Fibroblast of lung (primary cell): Measurements from ENCODE around the gene FALEC. TPM values are rescaled to one million over a fixed set of nuclear protein-coding genes. Genes with fewer than 3 reads are reported as not detected.

Experiments
- DNase-seq, 2 donors: peaks; one replicate each; pipeline versions ENCODE4 v3.0.0 to v3.0.0-alpha.2; 2010; ENCODE audit warnings: low read depth in 2 of 2
- H2AFZ ChIP-seq: 2 replicates; pipeline ENCODE4 v1.5.1; 2012; ENCODE audit warnings: low read length, control low read depth, inconsistent platforms
- H3K27ac ChIP-seq: 2 replicates; pipeline ENCODE4 v1.5.1; 2011; ENCODE audit warnings: low read length, control low read depth; ENCODE audit not compliant: insufficient read depth
- H3K27me3 ChIP-seq: 2 replicates; pipeline ENCODE4 v1.5.1; 2011; ENCODE audit warnings: mild to moderate bottlenecking, low read length; ENCODE audit not compliant: control insufficient read depth, insufficient read depth
- H3K36me3 ChIP-seq: 2 replicates; pipeline ENCODE4 v1.5.1; 2011; ENCODE audit warnings: low read length; ENCODE audit not compliant: control insufficient read depth, insufficient read depth
- H3K4me1 ChIP-seq: 2 replicates; pipeline ENCODE4 v1.5.1; 2011; ENCODE audit warnings: low read length; ENCODE audit not compliant: control insufficient read depth, insufficient read depth; ENCODE audit errors: extremely low read depth
- H3K4me2 ChIP-seq: 2 replicates; pipeline ENCODE4 v1.5.1; 2011; ENCODE audit warnings: low read length, control low read depth; ENCODE audit not compliant: insufficient read depth; ENCODE audit errors: extremely low read depth
- H3K4me3 ChIP-seq, 4 experiments: fragments of 200-600 bp in 1 of 4; sonication (generic) in 1 of 4; replicated peaks in 1 of 4; 2 replicates each; pipeline ENCODE4 v1.5.1; 2011 to 2016; ENCODE audit warnings: low read length in 4 of 4, low read depth in 3 of 4, mild to moderate bottlenecking in 3 of 4, control low read depth in 2 of 4, inconsistent platforms in 1 of 4, mixed read lengths in 1 of 4; ENCODE audit not compliant: insufficient read depth in 1 of 4; ENCODE audit errors: control extremely low read depth in 1 of 4
- H3K79me2 ChIP-seq: 2 replicates; pipeline ENCODE4 v1.5.1; 2012; ENCODE audit warnings: mild to moderate bottlenecking, low read length, inconsistent platforms; ENCODE audit not compliant: control insufficient read depth, insufficient read depth
- H3K9ac ChIP-seq: 2 replicates; pipeline ENCODE4 v1.5.1; 2011; ENCODE audit warnings: mild to moderate bottlenecking, low read length, control low read depth; ENCODE audit not compliant: insufficient read depth
- H3K9me3 ChIP-seq: 2 replicates; pipeline ENCODE4 v1.5.1; 2012; ENCODE audit warnings: low read depth, low read length; ENCODE audit not compliant: control insufficient read depth, insufficient read depth
- H4K20me1 ChIP-seq: 2 replicates; pipeline ENCODE4 v1.5.1; 2011; ENCODE audit warnings: low read length; ENCODE audit not compliant: control insufficient read depth, insufficient read depth; ENCODE audit errors: extremely low read depth
- CTCF ChIP-seq, 2 donors: IDR thresholded peaks in 1 of 2; conservative IDR thresholded peaks in 1 of 2; 1 replicate in 1 of 2; 2 replicates in 1 of 2; pipeline ENCODE4 v1.5.1; 2011 to 2012; ENCODE audit warnings: low read length in 2 of 2, control low read depth in 1 of 2, inconsistent platforms in 1 of 2, low read depth in 1 of 2, mild to moderate bottlenecking in 1 of 2
- EZH2 ChIP-seq: IDR thresholded peaks from 2 replicates; pipeline ENCODE4 v1.5.1; 2012; ENCODE audit warnings: low read length, control low read depth, mild to moderate bottlenecking; ENCODE audit errors: missing control alignments
- polyA plus RNA-seq, 2 donors: library from polyadenylated mRNA; depleted of rRNA in 1 of 2; stranded (reverse) in 1 of 2; unstranded in 1 of 2; fragments of >200 nt; gene quantifications; 2 replicates each; pipeline ENCODE4 v1.2.1, GENCODE V29; 2011 to 2012; ENCODE audit warnings: missing spikeins in 1 of 2
- total RNA-seq: library from RNA; depleted of rRNA; stranded (reverse); fragments of >200 nt; gene quantifications from 2 replicates; pipeline ENCODE4 v1.2.1, GENCODE V29; 2014

FALEC gene
- total and polyA plus RNA-seq, 2 donors (not counting 1 experiment from before 2014, with no cell fraction given), result 0.83 TPM; not detected in 1

DNA sequence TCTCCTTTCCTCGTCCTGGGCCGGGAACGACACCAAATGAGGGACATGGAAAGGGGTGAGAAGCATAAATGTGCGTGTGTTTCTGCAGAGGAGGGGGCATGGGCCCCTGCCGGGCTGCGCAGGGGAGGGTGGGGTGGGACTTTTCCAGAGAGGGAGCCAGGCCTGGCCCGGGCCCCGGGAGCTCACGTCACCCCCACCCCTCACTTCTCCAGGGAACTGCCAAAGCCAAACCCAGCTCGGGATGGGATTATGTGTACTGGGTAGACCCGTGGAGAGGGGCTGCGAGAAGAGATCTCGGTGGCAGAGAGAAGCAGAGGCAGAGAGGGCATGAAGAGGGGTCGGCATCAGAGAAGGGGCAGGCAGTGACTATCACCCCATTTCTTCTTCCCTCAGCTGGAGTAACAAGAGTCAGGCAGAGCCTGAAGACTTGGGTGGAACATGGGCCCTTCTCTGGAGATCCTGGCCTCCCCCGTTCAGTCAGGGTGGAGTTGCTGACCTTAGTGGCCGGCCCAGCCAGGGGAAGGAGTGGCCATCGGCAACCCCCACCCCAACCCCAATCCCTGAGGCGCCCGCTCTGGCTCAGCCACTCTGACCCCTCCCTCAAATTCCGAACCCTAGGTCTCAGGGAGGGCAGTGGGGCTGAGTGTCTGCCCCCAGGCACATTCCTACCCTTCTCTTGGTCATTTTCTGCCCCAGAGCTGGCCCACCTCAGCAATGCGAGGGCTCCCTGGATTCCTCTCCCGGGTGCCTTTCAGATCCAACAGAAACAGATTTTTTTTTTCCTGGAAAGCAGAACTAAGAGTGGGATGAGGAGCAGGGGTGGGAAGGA lies 34.9 kb downstream of the FALEC start:
- H3K9ac ChIP-seq, result no peak overlapping the region
- H3K27me3 ChIP-seq, result no peaks in the 10 kb centered on the region
- H4K20me1 ChIP-seq, result no peaks in the 10 kb centered on the region
- DNase-seq, result peak in 1 of 2 donors; percentile 52
- peak overlapping the region; percentile 38 to 77 (median 60) for H3K4me3 ChIP-seq
- H2AFZ ChIP-seq, result no peak overlapping the region
- H3K27ac ChIP-seq, result peak overlapping the region; percentile 56
- H3K4me1 ChIP-seq, result peaks cover 14% of the 10 kb centered on the region
- H3K4me2 ChIP-seq, result peak overlapping the region; percentile 87
- no peaks in the 10 kb centered on the region for H3K9me3 ChIP-seq
- TF ChIP-seq CTCF (conservative IDR thresholded peaks at IDR 0.05 in 1 of 2, IDR thresholded peaks at IDR 0.05 in 1 of 2; ENCODE audit: low read depth in 1 of 2, low read length in 2 of 2) (no peak), EZH2 (no peak)
- H3K36me3 ChIP-seq, result peaks cover 3% of the 10 kb centered on the region
- no peaks in the 10 kb centered on the region for H3K79me2 ChIP-seq

DNA sequence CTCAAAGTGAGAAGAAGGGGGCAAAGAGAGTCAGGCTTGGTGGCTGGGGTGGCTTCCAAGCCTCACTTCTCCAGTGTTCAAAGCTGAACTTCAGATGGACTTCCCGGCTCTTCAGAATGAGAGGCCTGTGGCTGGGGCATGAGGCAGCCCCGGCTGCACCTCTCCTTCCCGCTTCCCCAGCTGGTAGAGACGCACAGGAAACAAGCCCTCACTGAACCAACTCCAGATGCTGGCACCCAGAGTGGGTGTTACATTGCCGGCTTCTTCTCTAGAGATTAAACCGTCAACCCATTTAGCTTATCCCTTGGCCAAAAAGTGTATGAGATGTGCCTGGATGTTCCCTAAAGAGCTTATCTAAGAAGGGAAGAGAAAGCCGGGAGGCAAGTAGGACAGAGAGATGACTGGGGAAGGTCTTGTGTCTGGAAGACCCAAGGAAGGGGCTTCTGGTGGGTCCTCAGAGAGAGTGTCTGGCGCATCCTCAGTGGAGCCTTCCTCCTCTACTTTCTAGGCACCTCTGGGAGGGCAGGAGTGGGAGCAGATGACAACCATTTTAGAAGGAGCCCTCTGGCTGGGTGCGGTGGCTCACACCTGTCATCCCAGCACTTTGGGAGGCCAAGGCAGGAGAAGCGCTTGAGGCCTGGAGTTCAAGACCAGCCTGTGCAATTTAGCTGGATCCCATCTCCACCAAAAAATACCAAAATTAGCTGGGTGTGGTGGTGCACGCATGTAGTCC lies 35.7 kb downstream of the FALEC start:
- TF ChIP-seq CTCF (conservative IDR thresholded peaks at IDR 0.05 in 1 of 2, IDR thresholded peaks at IDR 0.05 in 1 of 2; ENCODE audit: low read depth in 1 of 2, low read length in 2 of 2), result no peak
- TF ChIP-seq EZH2, result no peak

GRCh38 chr1:150551784-150552127 lies 36.2 kb downstream of the FALEC start:
- H3K9me3 ChIP-seq, result no peaks in the 10 kb centered on the region
- no peaks in the 10 kb centered on the region for H3K27me3 ChIP-seq
- peak overlapping the region; percentile 78 for H3K27ac ChIP-seq
- H2AFZ ChIP-seq, result no peak overlapping the region
- H3K4me1 ChIP-seq, result peaks cover 14% of the 10 kb centered on the region
- no peak overlapping the region for H3K9ac ChIP-seq
- H3K36me3 ChIP-seq, result peaks cover 7% of the 10 kb centered on the region
- H3K4me2 ChIP-seq, result peak overlapping the region; percentile 33
- H4K20me1 ChIP-seq, result no peaks in the 10 kb centered on the region
- DNase-seq, result no peak
- TF ChIP-seq CTCF (conservative IDR thresholded peaks at IDR 0.05 in 1 of 2, IDR thresholded peaks at IDR 0.05 in 1 of 2; ENCODE audit: low read depth in 1 of 2, low read length in 2 of 2) (no peak), EZH2 (no peak)
- H3K79me2 ChIP-seq, result no peaks in the 10 kb centered on the region
- H3K4me3 ChIP-seq, result no peak overlapping the region

More for the DNA sequence above, 35.7 kb downstream of the FALEC start:
- no peak for DNase-seq
- H3K36me3 ChIP-seq, result peaks cover 7% of the 10 kb centered on the region
- H2AFZ ChIP-seq, result no peak overlapping the region
- H3K9ac ChIP-seq, result no peak overlapping the region
- H3K4me3 ChIP-seq, result peak overlapping the region in 2 of 4 experiments; percentile 70 to 77
- no peaks in the 10 kb centered on the region for H3K9me3 ChIP-seq
- H3K27ac ChIP-seq, result peak overlapping the region; percentile 56
- no peaks in the 10 kb centered on the region for H3K79me2 ChIP-seq
- H3K4me2 ChIP-seq, result peak overlapping the region; percentile 5
- H3K27me3 ChIP-seq, result no peaks in the 10 kb centered on the region
- no peaks in the 10 kb centered on the region for H4K20me1 ChIP-seq
- peaks cover 14% of the 10 kb centered on the region for H3K4me1 ChIP-seq
